Measurements from ENCODE around the gene JMY. TPM values are rescaled to one million over a fixed set of nuclear protein-coding genes. Genes with fewer than 3 reads are reported as not detected.

JMY gene
- total and polyA plus RNA-seq, 12 donors: 1.4 to 18.1 (median 13.3) TPM

- H3K4me1 ChIP-seq: peaks cover 0 to 4% (median 0%) of the 10 kb centered on the region in 9 donors
- no peaks in the 10 kb centered on the region for H3K9me3 ChIP-seq
- peaks cover 2 to 99% (median 36%) of the 10 kb centered on the region in 9 donors for H3K36me3 ChIP-seq
- no peak for TF ChIP-seq CTCF (IDR thresholded peaks at IDR 0.05)
- DNase-seq: no peak
- no peaks in the 10 kb centered on the region for H3K27me3 ChIP-seq
- 96 to 97% methylated on average over 3 of the region's 3 CpGs for WGBS, 2 donors
- peak overlapping the region in 1 of 10 donors; percentile 1 for H3K27ac ChIP-seq
- no peak overlapping the region for H3K4me3 ChIP-seq
- peak in 6 of 8 donors; percentile 34 to 73 (median 58) for ATAC-seq
- intact Hi-C loops (cut with DNase I): no loop called here
Measured at GRCh38 chr5:79318935-79319614, 83.1 kb downstream of the JMY start.

GRCh38 chr5:79329453-79329852, 93.5 kb downstream of the JMY start:
- DNase-seq (no peak), ATAC-seq (no peak)
- Histone ChIP-seq H3K4me1 (no peaks in the 10 kb centered on the region), H3K4me3 (no peak overlapping the region), H3K27ac (no peak overlapping the region), H3K27me3 (no peaks in the 10 kb centered on the region), H3K36me3 (peaks cover 0 to 15% (median 0%) of the 10 kb centered on the region in 9 donors), H3K9me3 (no peaks in the 10 kb centered on the region)
- no peak for TF ChIP-seq CTCF (IDR thresholded peaks at IDR 0.05)
- 85 to 87% methylated on average over 4 of the region's 4 CpGs for WGBS, 2 donors
- intact Hi-C loops (cut with DNase I): no loop called here

- Histone ChIP-seq H3K9me3 (no peaks in the 10 kb centered on the region), H3K4me3 (no peak overlapping the region), H3K27ac (no peak overlapping the region), H3K27me3 (no peaks in the 10 kb centered on the region), H3K4me1 (no peaks in the 10 kb centered on the region), H3K36me3 (peaks cover 0 to 9% (median 0%) of the 10 kb centered on the region in 9 donors)
- intact Hi-C loops (cut with DNase I): no loop called here
- no peak for TF ChIP-seq CTCF (IDR thresholded peaks at IDR 0.05)
- DNase-seq (no peak), ATAC-seq (no peak)
- 75 to 82% methylated on average over 5 of the region's 5 CpGs for WGBS, 2 donors
Measured at GRCh38 chr5:79330071-79330470, 94.1 kb downstream of the JMY start.

GRCh38 chr5:79333852-79334557, 98.1 kb downstream of the JMY start:
- TF ChIP-seq CTCF (IDR thresholded peaks at IDR 0.05): no peak
- Histone ChIP-seq H3K27me3 (no peaks in the 10 kb centered on the region), H3K27ac (no peak overlapping the region), H3K4me1 (no peaks in the 10 kb centered on the region), H3K4me3 (no peak overlapping the region), H3K36me3 (no peaks in the 10 kb centered on the region), H3K9me3 (peaks cover 0 to 12% (median 0%) of the 10 kb centered on the region in 11 donors)
- ATAC-seq: no peak
- WGBS, 2 donors: 76 to 80% methylated on average over 10 of the region's 10 CpGs
- intact Hi-C loops (cut with DNase I): no loop called here
- DNase-seq: no peak
